ENCODE data around the gene ATF7. TPM values are rescaled to one million over a fixed set of nuclear protein-coding genes. Genes with fewer than 3 reads are reported as not detected.

Gene ATF7
- total RNA-seq, 4 donors from 2014 or later: 12.5 to 28.0 (median 20.6) TPM

GRCh38 chr12:53664936-53665335, 38.8 kb upstream of the ATF7 start:
- no peaks in the 10 kb centered on the region for H3K9me3 ChIP-seq
- peaks cover 13 to 87% (median 38%) of the 10 kb centered on the region in 3 donors for H3K36me3 ChIP-seq
- H3K4me3 ChIP-seq: no peak overlapping the region
- no peaks in the 10 kb centered on the region for H3K27me3 ChIP-seq
- no peak for DNase-seq
- H3K27ac ChIP-seq: no peak overlapping the region
- intact Hi-C loops (cut with DNase I): no loop called here
- H3K4me1 ChIP-seq: peaks cover under 1 to 18% (median 8%) of the 10 kb centered on the region in 3 donors
- TF ChIP-seq CTCF (IDR thresholded peaks at IDR 0.05) (no peak), POLR2A (IDR thresholded peaks at IDR 0.05) (no peak)
- 64 to 65% methylated on average over 7 of the region's 7 CpGs for WGBS, 2 donors

GRCh38 chr12:53664191-53664590, 38.0 kb upstream of the ATF7 start:
- Histone ChIP-seq H3K4me1 (peaks cover 8 to 25% (median 15%) of the 10 kb centered on the region in 3 donors), H3K36me3 (peaks cover 6 to 80% (median 31%) of the 10 kb centered on the region in 3 donors), H3K27ac (no peak overlapping the region), H3K27me3 (no peaks in the 10 kb centered on the region), H3K4me3 (no peak overlapping the region), H3K9me3 (no peaks in the 10 kb centered on the region)
- WGBS, 2 donors: 77 to 89% methylated on average over 5 of the region's 5 CpGs
- TF ChIP-seq POLR2A (IDR thresholded peaks at IDR 0.05) (no peak), CTCF (IDR thresholded peaks at IDR 0.05) (no peak)
- intact Hi-C loops (cut with DNase I): no loop called here
- no peak for DNase-seq

- WGBS, 2 donors: 76% methylated on average over 2 to 5 of the region's 5 CpGs
- Histone ChIP-seq H3K27me3 (no peaks in the 10 kb centered on the region), H3K4me3 (peak overlapping the region in 1 of 4 donors; percentile 16), H3K27ac (peak overlapping the region; percentile 53 to 85 (median 78)), H3K9me3 (no peaks in the 10 kb centered on the region), H3K4me1 (peaks cover 15 to 33% (median 26%) of the 10 kb centered on the region in 3 donors), H3K36me3 (peaks cover 0 to 38% (median 7%) of the 10 kb centered on the region in 3 donors)
- DNase-seq: no peak
- TF ChIP-seq POLR2A (IDR thresholded peaks at IDR 0.05): no peak
- TF ChIP-seq CTCF (IDR thresholded peaks at IDR 0.05): no peak
- intact Hi-C loops (cut with DNase I): no loop called here
Observed at GRCh38 chr12:53660041-53660440, 33.9 kb upstream of the ATF7 start.

- Histone ChIP-seq H3K27ac (peak overlapping the region; percentile 53 to 85 (median 78)), H3K27me3 (no peaks in the 10 kb centered on the region), H3K4me3 (peak overlapping the region in 1 of 4 donors; percentile 16), H3K4me1 (peaks cover 15 to 33% (median 26%) of the 10 kb centered on the region in 3 donors), H3K36me3 (peaks cover 0 to 33% (median 2%) of the 10 kb centered on the region in 3 donors), H3K9me3 (no peaks in the 10 kb centered on the region)
- TF ChIP-seq CTCF (IDR thresholded peaks at IDR 0.05) (no peak), POLR2A (IDR thresholded peaks at IDR 0.05) (no peak)
- 19 to 20% methylated on average over 2 of the region's 2 CpGs for WGBS, 2 donors
- intact Hi-C loops (cut with DNase I): no loop called here
- DNase-seq: no peak
Observed at GRCh38 chr12:53659571-53659981, 33.4 kb upstream of the ATF7 start.

- H3K4me3 ChIP-seq: peak overlapping the region in 1 of 4 donors; percentile 16
- no peak for TF ChIP-seq POLR2A (IDR thresholded peaks at IDR 0.05)
- TF ChIP-seq CTCF (IDR thresholded peaks at IDR 0.05): no peak
- peaks cover 0 to 28% (median 0%) of the 10 kb centered on the region in 3 donors for H3K36me3 ChIP-seq
- H3K4me1 ChIP-seq: peaks cover 15 to 33% (median 26%) of the 10 kb centered on the region in 3 donors
- intact Hi-C loops (cut with DNase I): no loop called here
- DNase-seq: no peak
- H3K27ac ChIP-seq: peak overlapping the region; percentile 53 to 85 (median 78)
- WGBS, 2 donors: 24 to 25% methylated on average over 3 of the region's 3 CpGs
- no peaks in the 10 kb centered on the region for H3K9me3 ChIP-seq
- no peaks in the 10 kb centered on the region for H3K27me3 ChIP-seq
Observed at GRCh38 chr12:53659011-53659551, 32.9 kb upstream of the ATF7 start.

All from esophagus squamous epithelium (tissue), 5 donors.